Raji (cell line): Measurements from ENCODE around the gene NAB1.

ENCODE experiments used
- POLR2A ChIP-seq: IDR thresholded peaks from 2 replicates; pipeline ENCODE4 v1.6.1; 2011; ENCODE audit warnings: low read depth, low read length, control low read depth; ENCODE audit not compliant: insufficient read depth

NAB1 gene

GRCh38 chr2:190717306-190717705 lies 68.4 kb downstream of the NAB1 start:
- no peak for TF ChIP-seq POLR2A

GRCh38 chr2:190717764-190718651 lies 69.1 kb downstream of the NAB1 start:
- TF ChIP-seq POLR2A = no peak

DNA sequence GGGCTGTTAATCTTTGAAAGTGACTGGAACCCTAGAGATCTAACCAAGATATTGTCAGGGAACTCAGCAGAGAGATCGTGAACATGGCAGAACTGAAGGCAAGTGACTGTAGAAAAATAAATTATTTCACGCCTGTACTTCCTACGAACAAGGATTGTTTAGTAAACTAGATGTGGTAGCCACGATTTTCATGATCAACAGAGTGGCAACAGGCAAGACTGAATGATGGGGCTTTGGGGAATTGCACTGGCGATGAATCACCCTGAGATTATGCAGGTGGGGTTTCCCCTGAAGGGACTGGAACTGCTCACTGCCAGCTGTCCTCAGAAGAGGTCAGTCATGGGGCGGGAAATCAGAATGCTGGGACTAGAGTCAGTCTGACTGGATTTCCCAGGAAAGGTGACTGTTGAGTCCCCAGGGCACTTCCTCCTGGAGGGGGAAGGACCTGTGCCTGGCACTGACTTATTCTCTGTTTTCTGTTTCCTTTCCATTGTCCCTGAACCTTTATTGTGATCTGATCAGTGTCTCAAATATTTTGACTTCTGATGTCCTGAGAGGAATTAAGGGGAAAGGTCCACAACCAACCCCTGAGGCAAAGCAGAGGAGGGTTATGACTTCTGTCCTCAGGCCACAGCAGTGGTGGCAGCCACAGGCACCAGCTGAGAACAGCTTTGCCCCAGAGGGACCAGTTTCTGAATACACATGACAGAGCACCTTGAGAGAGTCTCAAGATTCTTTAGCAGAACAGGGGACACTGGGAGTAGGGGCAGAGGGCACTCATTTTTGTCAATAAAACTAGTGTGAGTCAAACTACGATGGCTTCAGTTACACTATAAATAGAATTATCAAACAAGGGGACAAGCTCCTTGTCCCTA lies 70.0 kb downstream of the NAB1 start:
- no peak for TF ChIP-seq POLR2A

DNA sequence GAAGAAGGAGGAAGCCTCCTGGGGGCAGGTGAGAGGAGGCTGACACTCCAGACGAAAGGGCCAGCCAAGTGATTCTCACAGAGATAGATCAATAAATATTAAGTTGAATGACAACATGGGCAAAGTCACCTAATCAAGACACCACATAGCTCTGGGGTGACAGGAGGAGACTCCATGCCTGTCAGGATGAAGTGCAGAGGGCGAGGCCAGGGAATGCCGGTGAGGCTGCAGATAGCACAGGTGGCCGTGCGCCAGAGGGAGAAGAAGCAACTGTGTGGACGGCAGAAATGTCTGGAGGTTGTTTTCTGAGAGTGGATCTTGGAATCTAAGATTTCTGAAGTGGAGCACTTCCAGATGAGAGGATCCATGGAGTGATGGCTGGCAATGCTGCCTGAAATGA lies 71.4 kb downstream of the NAB1 start:
- no peak for TF ChIP-seq POLR2A

- no peak for TF ChIP-seq POLR2A
Observed at GRCh38 chr2:190720691-190721090, 71.8 kb downstream of the NAB1 start.

DNA sequence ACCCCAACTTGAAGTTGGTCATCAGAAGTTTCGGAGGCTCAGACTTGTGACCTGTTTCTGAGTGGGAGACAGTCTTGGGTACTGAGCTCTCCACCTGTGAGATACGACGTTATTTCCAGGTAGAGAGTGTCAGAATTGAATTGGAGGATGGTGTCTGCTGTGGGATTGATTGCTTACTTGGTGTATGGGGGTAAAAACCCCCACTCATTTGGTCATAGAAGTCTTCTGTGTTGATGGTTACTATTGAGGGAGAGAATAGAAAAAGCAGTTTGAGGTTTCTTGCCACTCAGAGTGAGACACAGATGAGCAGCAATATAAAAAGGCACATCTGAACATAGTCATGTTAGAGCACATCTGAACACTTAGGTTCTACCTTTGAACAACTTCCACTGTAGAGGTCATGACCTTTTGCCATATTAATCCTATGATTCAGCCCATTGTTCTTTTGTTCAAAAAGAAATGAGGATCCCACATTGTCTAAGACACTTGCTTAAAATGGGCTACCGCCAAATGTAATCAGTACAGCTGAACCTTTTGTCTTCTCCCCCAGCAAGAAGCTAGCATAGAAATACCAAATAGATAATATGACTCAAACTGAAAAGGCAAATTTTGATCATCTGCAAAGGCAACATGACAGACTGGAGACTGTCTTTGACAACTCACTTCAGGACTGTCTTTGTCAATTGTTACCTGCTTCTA lies 73.3 kb downstream of the NAB1 start:
- no peak for TF ChIP-seq POLR2A

GRCh38 chr2:190722835-190723234 lies 74.0 kb downstream of the NAB1 start:
- no peak for TF ChIP-seq POLR2A

GRCh38 chr2:190723397-190724090 lies 74.7 kb downstream of the NAB1 start:
- TF ChIP-seq POLR2A = no peak

GRCh38 chr2:190726255-190726654 lies 77.4 kb downstream of the NAB1 start:
- TF ChIP-seq POLR2A = no peak

DNA sequence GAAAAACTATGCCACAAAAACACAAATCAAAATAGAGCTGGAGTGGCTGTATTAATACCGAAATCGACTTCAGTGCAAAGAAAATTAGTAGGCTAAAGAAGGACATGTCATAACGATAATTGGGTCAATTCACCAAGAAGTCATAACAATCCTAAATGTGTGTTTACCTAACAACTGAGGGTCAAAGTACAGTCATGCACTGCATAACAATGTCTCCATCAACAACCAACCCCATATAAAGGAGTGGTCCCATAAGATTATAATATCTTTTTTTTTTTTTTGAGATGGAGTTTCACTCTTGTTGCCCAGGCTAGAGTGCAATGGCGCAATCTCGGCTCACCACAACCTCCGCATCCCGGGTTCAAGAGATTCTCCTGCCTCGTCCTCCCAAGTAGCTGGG lies 87.5 kb downstream of the NAB1 start:
- TF ChIP-seq POLR2A = no peak

DNA sequence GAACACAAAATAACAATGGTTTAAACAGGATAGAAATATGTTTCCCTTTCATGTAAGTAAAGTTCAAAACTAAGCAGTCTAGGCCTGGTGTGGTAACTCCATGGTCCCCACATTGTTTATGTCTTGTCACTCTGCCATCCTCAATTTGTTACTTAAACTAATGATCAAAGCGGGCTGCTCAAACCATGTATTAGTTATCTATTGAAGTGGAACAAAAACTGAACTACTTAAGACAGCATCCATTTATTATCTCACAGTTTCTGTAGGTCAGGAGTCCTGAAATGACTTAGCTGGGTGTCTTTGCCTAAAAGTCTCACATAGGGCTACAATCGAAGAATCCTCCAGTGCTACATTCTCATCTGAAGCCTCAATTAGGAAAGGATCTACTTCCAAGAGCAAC lies 91.6 kb downstream of the NAB1 start:
- no peak for TF ChIP-seq POLR2A
